Right lobe of liver (tissue), 6 donors: ENCODE measurements around the gene CD47. TPM values are rescaled to one million over a fixed set of nuclear protein-coding genes. Genes with fewer than 3 reads are reported as not detected.

Experiments used
- ATAC-seq, 4 donors: fragments of 200-7000 bp; cut with Tn5 transposase; one replicate each; pipeline ENCODE4 v1.9.1; 2020; ENCODE audit warnings: mild to moderate bottlenecking in 4 of 4, moderate library complexity in 4 of 4
- DNase-seq, 3 donors: peaks; one replicate each; pipeline ENCODE4 v3.0.0-alpha.2; 2020
- H3K27ac ChIP-seq, 3 donors: fragments of 200-600 bp; one replicate each; pipeline ENCODE4 v1.8.0; 2022
- H3K27me3 ChIP-seq, 2 donors: fragments of 200-600 bp; one replicate each; pipeline ENCODE4 v1.8.0; 2022
- H3K36me3 ChIP-seq, 4 donors: fragments of 200-600 bp; sonication (generic) in 1 of 4; one replicate each; pipeline versions ENCODE4 v1.5.1 to v1.8.0; 2017 to 2022; ENCODE audit warnings: control low read depth in 1 of 4
- H3K4me1 ChIP-seq, 4 donors: fragments of 200-600 bp; sonication (generic) in 1 of 4; one replicate each; pipeline versions ENCODE4 v1.5.1 to v1.8.0; 2017 to 2022; ENCODE audit warnings: control low read depth in 1 of 4
- H3K4me3 ChIP-seq, 3 donors: fragments of 200-600 bp; one replicate each; pipeline ENCODE4 v1.8.0; 2022
- H3K9me3 ChIP-seq, 4 donors: fragments of 200-600 bp; sonication (generic) in 1 of 4; one replicate each; pipeline versions ENCODE4 v1.5.1 to v1.8.0; 2017 to 2022; ENCODE audit warnings: control low read depth in 1 of 4
- POLR2A ChIP-seq: fragments of 450-650 bp; IDR thresholded peaks from one replicate; pipeline ENCODE4 v1.6.1; 2017; ENCODE audit warnings: antibody characterized with exemption, mild to moderate bottlenecking
- WGBS: methylation state at CpG from one replicate; pipeline ENCODE4 v1.1.6; 2018; ENCODE audit warnings: low coverage, low lambda C conversion rate; ENCODE audit not compliant: insufficient coverage; ENCODE audit errors: missing lambda C conversion rate; 5-methylcytosine and 5-hydroxymethylcytosine counted together
- intact Hi-C, 2 donors: fragments of 100-400 bp; cut with DNase I; formaldehyde crosslinking; loops; one replicate each; pipeline versions ENCODE4 v1.11.2 to v1.14.1; 2022
- total RNA-seq, 6 experiments: library from RNA; depleted of rRNA in 2 of 6; stranded (reverse); fragments of >200 nt in 2 of 6; fragmentation: NEBNext Ultra II Directional in 3 of 6; extraction: Animal tissue kit (Norgen Biotek cat#: 25700) in 3 of 6; gene quantifications; one replicate each; pipeline versions ENCODE4 v1.1.0 to v1.2.4, GENCODE V29; 2016 to 2023
- TF ChIP-seq, protein P1 (sequence below), 4 donors: fragments of 200-600 bp in 3 of 4; fragments of 450-650 bp in 1 of 4; IDR thresholded peaks; one replicate each; pipeline versions ENCODE4 v1.5.1 to v1.8.0; 2016 to 2022; ENCODE audit warnings: antibody characterized with exemption in 4 of 4, mild to moderate bottlenecking in 2 of 4
- donor health status: DM: no; HTN: yes; CAD: no.
- donor health status: DM: no; HTN: no; CAD: no.
- donor health status: DM: no; HTN: no; CAD: no.
- donor health status: DM: no; HTN: yes; CAD: no.
- donor health status: DM: no; HTN: yes; CAD: no.

The CD47 gene
- total RNA-seq, 6 experiments from 2014 or later, result 19.5 to 42.3 (median 26.5) TPM

GRCh38 chr3:108119398-108120104, 28.7 kb upstream of the CD47 start:
- Histone ChIP-seq H3K9me3 (no peaks in the 10 kb centered on the region), H3K4me1 (no peaks in the 10 kb centered on the region), H3K4me3 (no peak overlapping the region), H3K27ac (no peak overlapping the region), H3K27me3 (no peaks in the 10 kb centered on the region), H3K36me3 (no peaks in the 10 kb centered on the region)
- no peak for TF ChIP-seq POLR2A
- TF ChIP-seq, protein P1, sequence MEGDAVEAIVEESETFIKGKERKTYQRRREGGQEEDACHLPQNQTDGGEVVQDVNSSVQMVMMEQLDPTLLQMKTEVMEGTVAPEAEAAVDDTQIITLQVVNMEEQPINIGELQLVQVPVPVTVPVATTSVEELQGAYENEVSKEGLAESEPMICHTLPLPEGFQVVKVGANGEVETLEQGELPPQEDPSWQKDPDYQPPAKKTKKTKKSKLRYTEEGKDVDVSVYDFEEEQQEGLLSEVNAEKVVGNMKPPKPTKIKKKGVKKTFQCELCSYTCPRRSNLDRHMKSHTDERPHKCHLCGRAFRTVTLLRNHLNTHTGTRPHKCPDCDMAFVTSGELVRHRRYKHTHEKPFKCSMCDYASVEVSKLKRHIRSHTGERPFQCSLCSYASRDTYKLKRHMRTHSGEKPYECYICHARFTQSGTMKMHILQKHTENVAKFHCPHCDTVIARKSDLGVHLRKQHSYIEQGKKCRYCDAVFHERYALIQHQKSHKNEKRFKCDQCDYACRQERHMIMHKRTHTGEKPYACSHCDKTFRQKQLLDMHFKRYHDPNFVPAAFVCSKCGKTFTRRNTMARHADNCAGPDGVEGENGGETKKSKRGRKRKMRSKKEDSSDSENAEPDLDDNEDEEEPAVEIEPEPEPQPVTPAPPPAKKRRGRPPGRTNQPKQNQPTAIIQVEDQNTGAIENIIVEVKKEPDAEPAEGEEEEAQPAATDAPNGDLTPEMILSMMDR (IDR thresholded peaks at IDR 0.05), result no peak
- DNase-seq, result no peak
- intact Hi-C loops, result no loop called here
- 78% methylated on average over 3 of the region's 3 CpGs for WGBS
- ATAC-seq, result no peak

GRCh38 chr3:108118038-108118768, 27.4 kb upstream of the CD47 start:
- H3K4me1 ChIP-seq, result no peaks in the 10 kb centered on the region
- TF ChIP-seq, protein P1 (IDR thresholded peaks at IDR 0.05), result no peak
- TF ChIP-seq POLR2A, result no peak
- no peaks in the 10 kb centered on the region for H3K36me3 ChIP-seq
- H3K27me3 ChIP-seq, result no peaks in the 10 kb centered on the region
- intact Hi-C loops, result no loop called here
- WGBS, result 76% methylated on average over 6 of the region's 6 CpGs
- H3K4me3 ChIP-seq, result no peak overlapping the region
- no peaks in the 10 kb centered on the region for H3K9me3 ChIP-seq
- no peak overlapping the region for H3K27ac ChIP-seq
- DNase-seq, result no peak
- no peak for ATAC-seq

GRCh38 chr3:108117241-108117775, 26.5 kb upstream of the CD47 start:
- 58% methylated on average over 6 of the region's 6 CpGs for WGBS
- intact Hi-C loops, result no loop called here
- no peaks in the 10 kb centered on the region for H3K27me3 ChIP-seq
- no peak overlapping the region for H3K27ac ChIP-seq
- H3K4me3 ChIP-seq, result no peak overlapping the region
- DNase-seq (no peak), ATAC-seq (no peak)
- TF ChIP-seq, protein P1 (IDR thresholded peaks at IDR 0.05), result no peak
- TF ChIP-seq POLR2A, result no peak
- no peaks in the 10 kb centered on the region for H3K36me3 ChIP-seq
- no peaks in the 10 kb centered on the region for H3K9me3 ChIP-seq
- no peaks in the 10 kb centered on the region for H3K4me1 ChIP-seq

DNA sequence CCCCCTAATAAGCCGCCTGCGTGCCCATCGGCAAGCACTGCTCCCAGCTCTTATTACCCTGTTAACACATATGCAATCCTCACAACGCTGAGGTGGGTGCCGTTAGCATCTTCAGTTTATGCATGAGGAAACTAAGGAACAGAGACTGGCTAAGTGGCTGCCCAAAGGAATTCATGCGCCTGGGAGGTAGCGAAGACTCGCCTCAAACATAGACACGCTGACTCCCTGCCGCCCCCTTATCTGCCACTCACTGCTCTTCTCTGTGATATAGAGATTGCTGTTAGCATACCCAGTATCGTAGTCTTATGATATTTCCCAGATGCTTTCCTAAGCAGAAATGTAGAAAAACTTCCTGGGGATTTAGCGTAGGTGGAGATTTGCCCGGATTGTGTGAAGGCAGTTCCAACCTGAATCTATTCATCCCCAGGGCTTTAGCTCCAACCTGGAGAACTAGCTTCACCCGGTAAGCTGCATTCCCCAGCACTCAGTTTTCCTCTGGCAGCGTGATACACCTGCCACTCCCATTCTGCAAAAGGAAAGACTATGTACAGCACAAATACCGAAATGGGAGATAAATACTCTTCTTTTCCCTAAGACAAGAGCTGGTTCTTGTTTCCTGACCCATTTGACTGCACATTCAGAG, 23.7 kb upstream of the CD47 start:
- TF ChIP-seq POLR2A, result no peak
- TF ChIP-seq, protein P1 (IDR thresholded peaks at IDR 0.05), result no peak
- no peak for ATAC-seq
- DNase-seq, result no peak
- no peaks in the 10 kb centered on the region for H3K4me1 ChIP-seq
- no peaks in the 10 kb centered on the region for H3K27me3 ChIP-seq
- no peaks in the 10 kb centered on the region for H3K36me3 ChIP-seq
- no peak overlapping the region for H3K4me3 ChIP-seq
- no peaks in the 10 kb centered on the region for H3K9me3 ChIP-seq
- 79% methylated on average over 12 of the region's 16 CpGs for WGBS
- no peak overlapping the region for H3K27ac ChIP-seq
- intact Hi-C loops, result no loop called here
